ENCODE measurements around the gene RAD51B.
A peak's percentile ranks its signal among the peaks of the same experiment; 100 is the strongest.

The RAD51B gene

DNA sequence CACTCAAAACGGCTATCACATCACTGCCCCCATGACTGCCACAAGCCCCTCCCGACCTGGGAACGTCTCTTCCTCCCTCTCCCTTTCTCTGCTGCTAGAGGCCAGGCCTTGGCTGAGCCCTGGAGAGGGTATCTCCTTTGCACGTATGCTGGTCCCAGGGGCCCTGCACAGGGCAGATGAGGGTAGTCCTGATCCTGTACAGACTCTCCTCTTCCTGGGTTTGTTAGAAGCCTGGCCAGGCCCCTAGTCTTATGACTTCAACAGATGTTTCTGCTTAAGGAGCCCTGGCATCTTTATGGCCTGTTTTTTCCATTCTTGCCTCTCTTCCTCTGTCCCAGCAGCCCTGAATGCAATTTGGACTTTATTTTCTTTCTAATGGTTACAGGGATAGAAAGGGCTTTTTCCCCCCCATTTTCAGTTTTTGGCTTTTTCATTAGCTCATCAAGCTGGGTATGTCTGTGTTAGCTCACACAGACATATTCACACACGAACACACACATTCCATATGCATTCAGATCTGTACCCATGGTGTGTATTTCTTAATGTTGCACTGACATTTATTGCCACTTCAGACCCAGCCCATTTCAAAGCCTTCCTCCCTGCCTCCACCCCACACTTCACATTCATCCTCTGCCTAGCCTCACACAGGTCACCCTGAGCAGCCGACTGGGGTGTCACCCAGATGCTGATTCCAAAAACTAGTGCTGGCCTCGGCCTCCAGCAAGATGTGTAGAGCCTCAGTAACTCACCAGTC lies 770.0 kb downstream of the RAD51B start:
- TF ChIP-seq, protein P1, sequence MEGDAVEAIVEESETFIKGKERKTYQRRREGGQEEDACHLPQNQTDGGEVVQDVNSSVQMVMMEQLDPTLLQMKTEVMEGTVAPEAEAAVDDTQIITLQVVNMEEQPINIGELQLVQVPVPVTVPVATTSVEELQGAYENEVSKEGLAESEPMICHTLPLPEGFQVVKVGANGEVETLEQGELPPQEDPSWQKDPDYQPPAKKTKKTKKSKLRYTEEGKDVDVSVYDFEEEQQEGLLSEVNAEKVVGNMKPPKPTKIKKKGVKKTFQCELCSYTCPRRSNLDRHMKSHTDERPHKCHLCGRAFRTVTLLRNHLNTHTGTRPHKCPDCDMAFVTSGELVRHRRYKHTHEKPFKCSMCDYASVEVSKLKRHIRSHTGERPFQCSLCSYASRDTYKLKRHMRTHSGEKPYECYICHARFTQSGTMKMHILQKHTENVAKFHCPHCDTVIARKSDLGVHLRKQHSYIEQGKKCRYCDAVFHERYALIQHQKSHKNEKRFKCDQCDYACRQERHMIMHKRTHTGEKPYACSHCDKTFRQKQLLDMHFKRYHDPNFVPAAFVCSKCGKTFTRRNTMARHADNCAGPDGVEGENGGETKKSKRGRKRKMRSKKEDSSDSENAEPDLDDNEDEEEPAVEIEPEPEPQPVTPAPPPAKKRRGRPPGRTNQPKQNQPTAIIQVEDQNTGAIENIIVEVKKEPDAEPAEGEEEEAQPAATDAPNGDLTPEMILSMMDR (IDR thresholded peaks at IDR 0.05; ENCODE audit: low read depth, low read length) = no peak
- no peak overlapping the region for H3K4me3 ChIP-seq (replicated peaks in 1 of 2; ENCODE audit: low read depth in 2 of 2, low read length in 2 of 2)
- peak; percentile 64 to 97 for DNase-seq (ENCODE audit: low read depth in 2 of 2)

DNA sequence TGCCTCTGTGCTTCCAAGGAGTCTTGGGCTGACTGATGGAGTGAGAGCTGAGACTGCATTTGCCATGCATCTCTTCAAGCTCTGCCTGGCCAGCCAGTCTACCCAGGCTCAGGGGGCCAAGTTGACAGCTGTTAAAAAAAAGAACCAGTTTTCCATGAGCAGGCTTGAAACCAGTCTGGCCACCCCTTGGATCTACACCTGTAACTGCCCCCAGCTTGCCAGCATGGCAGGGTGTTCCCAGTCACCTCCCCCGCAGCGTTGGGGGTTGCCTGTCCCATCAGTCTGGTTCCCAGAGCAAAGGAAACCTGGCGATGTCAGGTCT lies 770.6 kb downstream of the RAD51B start:
- H3K4me3 ChIP-seq (replicated peaks in 1 of 2; ENCODE audit: low read depth in 2 of 2, low read length in 2 of 2) = no peak overlapping the region
- no peak for DNase-seq (ENCODE audit: low read depth in 2 of 2)
- TF ChIP-seq, protein P1 (IDR thresholded peaks at IDR 0.05; ENCODE audit: low read depth, low read length) = no peak

DNA sequence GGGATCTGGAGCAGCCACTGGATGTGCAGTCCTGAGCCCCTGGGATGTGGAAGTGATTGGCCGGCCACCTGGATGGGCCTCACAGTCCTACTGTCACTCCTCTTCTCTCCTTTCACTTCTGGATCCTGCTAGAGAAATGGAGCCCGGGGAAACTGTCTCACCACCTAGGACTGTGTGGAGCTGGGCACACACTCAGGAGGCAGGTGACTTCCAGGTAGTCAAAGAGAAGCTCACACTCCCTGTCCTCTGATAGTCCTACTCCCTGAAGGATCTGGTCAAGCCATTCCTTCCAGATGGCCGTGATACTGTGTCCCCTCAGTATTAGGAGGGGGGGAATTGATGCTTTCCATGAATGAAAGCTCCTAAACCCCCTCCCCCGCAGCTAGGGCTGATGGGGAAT lies 772.2 kb downstream of the RAD51B start:
- TF ChIP-seq, protein P1 (IDR thresholded peaks at IDR 0.05; ENCODE audit: low read depth, low read length) = no peak
- no peak for DNase-seq (ENCODE audit: low read depth in 2 of 2)
- no peak overlapping the region for H3K4me3 ChIP-seq (replicated peaks in 1 of 2; ENCODE audit: low read depth in 2 of 2, low read length in 2 of 2)

DNA sequence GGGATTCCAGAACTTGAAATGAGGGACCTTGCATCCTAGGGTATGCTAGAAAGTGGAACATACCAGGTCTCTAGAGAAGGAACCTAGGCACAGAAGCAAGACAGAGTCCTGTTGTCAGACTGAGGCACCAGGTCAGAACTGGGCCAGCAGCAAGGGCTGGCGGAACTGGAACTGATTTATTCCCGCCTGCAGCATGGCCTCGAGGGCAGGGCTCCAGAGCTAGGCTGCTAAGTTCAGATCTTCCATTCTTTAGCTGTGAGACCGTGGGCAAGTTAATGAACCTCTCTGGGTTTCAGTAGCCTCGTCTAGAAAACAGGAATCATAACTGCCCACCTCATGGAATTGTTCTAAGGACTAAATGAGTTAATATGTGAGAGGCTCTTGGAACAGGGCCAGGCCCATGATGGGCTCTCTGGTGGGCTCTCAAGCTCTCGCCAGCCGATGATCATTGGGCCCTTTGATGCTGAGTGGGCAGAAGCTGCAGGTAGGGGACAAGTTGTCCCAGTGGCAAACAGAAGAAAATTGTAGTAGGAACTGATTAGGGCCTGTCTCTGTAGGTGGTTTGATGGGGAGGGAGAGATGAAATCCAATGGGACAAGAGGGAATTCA lies 773.5 kb downstream of the RAD51B start:
- DNase-seq (ENCODE audit: low read depth in 2 of 2) = no peak
- H3K4me3 ChIP-seq (replicated peaks in 1 of 2; ENCODE audit: low read depth in 2 of 2, low read length in 2 of 2) = no peak overlapping the region
- TF ChIP-seq, protein P1 (IDR thresholded peaks at IDR 0.05; ENCODE audit: low read depth, low read length) = no peak

DNA sequence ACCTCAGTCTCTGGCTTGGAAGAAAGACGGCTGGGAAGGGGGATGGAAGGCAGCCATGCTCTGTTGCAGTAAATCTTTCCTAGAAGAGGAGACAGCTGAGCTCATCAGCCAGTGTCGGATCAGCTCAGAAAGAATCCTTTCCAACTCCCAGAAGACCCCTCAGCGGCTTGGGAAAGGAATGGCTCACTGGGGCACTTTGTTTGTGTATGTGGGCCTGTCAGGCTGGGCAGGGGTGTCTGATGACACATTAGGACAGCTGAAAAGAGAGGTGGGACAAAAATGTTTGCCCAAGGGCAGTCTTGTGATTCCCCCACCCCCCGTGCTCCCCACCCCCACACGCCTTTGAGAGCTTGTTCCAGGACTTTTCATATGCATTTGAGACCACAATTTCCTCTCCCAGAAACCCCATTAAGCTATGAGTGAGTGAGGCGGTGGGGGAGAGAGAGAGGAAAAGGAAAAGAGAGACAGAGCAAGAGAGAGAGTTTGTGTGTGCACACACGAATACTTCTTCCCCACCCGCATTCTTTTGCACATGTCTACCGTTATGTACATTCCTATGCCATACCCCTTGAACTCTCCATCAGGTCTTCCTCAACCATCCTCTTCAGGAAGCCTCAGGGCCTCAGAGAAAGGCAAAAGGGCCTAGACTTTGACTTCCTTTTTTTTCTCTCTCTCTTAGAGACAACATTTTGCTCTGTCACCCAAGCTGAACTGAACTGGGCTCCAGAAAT lies 774.4 kb downstream of the RAD51B start:
- TF ChIP-seq, protein P1 (IDR thresholded peaks at IDR 0.05; ENCODE audit: low read depth, low read length) = no peak
- peak in 1 of 2 donors; percentile 32 for DNase-seq (ENCODE audit: low read depth in 2 of 2)
- no peak overlapping the region for H3K4me3 ChIP-seq (replicated peaks in 1 of 2; ENCODE audit: low read depth in 2 of 2, low read length in 2 of 2)

DNA sequence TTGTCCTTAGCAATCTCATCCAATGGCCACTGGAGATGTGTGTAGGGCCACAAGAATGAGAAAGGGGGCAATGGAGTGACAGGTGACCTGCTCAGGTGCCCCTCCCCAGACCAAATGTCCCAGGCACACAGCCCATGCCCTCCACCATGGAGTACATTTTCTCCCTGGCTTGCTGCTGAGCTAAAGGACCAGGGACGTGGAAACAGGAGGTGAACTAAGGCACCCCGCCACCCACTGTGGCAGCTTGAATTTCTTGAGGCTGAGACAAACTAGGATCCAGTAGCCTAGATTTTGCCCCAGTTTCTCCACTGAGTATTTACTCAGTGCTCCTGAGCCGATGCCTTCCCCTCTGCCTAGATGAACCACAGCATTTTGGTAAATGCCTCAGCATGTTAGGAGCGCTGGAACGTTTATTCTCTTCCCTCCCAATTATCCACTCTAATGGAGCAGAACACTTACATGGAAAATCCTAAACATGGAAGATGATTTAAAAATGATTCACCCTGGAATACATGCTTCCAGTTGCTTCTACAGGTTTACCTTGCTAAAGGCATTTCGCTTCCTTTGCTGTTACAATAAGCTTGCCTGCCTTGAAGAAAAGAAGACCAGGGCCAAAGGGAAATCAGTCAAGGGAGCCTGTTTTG lies 775.3 kb downstream of the RAD51B start:
- DNase-seq (ENCODE audit: low read depth in 2 of 2) = no peak
- no peak overlapping the region for H3K4me3 ChIP-seq (replicated peaks in 1 of 2; ENCODE audit: low read depth in 2 of 2, low read length in 2 of 2)
- TF ChIP-seq, protein P1 (IDR thresholded peaks at IDR 0.05; ENCODE audit: low read depth, low read length) = no peak

Data from cardiac fibroblast (primary cell).